AML-193 (cell line): ENCODE measurements around the gene BEST4.
"Not testable (repeated sequence)": the region's sequence is repeated elsewhere in the genome, so short reads cannot be mapped to it uniquely, and the experiment has no call there.

Source experiments
- DNase-seq, 2 experiments: peaks; one replicate each; lab custom pipeline; 2025; lab: John Stamatoyannopoulos, UW

BEST4 gene

GRCh38 chr1:44819608-44820327 lies 31.8 kb upstream of the BEST4 start:
- DNase-seq: peak; percentile 90 to 93

GRCh38 chr1:44819196-44819607 lies 31.2 kb upstream of the BEST4 start:
- DNase-seq: no peak

- DNase-seq: no peak
Observed at GRCh38 chr1:44817771-44818495, 30.0 kb upstream of the BEST4 start.

- DNase-seq: no peak
Observed at GRCh38 chr1:44817307-44817706, 29.3 kb upstream of the BEST4 start.

- not testable (repeated sequence) for DNase-seq
Observed at GRCh38 chr1:44815926-44816325, 28.0 kb upstream of the BEST4 start.

- no peak for DNase-seq
Observed at GRCh38 chr1:44812822-44813543, 25.0 kb upstream of the BEST4 start.

DNA sequence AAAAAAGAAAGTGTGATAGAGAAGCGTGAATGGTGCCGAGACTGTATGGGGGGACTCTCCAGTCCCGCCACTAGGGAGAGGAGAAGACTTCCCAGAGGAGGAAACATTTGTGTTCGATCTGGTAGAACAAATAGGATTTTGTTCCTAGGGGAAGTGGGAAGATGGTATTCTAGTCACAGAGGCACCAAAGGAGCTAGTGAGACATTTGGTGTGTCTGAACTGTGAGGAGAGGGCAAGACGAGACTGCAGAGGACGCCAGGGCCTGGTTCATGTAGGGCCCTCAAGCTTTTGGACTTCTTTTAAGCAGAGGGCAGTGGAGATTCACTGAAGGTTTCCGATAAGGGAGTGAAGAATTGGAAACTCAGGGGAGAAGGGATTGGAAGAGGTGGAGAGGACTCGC lies 23.3 kb upstream of the BEST4 start:
- no peak for DNase-seq

DNA sequence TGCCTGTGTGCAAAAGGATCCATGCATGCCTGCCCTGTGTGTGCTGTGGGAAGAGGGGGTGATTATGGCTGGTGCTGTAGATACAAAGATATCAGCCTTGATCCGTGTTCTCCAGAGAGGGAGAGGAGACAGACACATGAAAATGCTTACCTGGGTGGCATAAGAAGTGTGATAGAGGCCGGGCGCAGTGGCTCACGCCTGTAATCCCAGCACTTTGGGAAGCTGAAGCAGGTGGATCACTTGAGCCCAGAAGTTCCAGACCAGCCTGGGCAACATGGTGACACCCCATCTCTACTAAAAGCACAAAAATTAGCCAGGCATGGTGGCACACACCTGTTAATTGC lies 22.8 kb upstream of the BEST4 start:
- not testable (repeated sequence) for DNase-seq

DNA sequence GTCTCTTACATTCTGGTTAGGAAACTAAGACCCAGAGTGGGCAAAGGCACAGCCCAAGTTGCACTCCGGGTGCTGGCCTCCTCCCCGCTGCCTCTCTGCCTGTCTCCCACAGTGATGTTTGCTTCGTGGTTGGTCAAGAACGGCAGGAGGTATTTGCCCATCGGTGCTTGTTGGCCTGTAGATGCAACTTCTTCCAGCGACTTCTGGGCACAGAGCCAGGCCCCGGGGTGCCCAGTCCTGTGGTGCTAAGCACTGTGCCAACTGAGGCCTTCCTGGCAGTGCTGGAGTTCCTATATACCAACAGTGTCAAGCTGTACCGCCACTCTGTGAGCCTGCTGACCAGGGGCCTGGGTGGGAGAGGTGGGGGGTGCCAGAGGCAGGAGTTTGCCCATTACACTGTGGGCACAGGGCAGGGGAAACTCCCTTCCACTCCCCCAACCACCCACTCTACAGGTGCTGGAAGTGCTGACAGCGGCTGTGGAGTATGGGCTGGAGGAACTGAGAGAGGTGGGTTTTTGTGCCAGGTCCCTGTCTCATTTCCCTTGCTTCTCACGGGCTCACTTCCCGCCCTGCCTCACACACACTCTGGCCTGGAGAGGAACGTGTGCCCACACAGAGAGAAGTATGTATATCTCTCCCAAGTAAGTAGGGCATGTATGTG lies 22.3 kb upstream of the BEST4 start:
- peak; percentile 53 to 70 for DNase-seq

GRCh38 chr1:44808938-44809917 lies 21.3 kb upstream of the BEST4 start:
- peak; percentile 90 to 91 for DNase-seq

DNA sequence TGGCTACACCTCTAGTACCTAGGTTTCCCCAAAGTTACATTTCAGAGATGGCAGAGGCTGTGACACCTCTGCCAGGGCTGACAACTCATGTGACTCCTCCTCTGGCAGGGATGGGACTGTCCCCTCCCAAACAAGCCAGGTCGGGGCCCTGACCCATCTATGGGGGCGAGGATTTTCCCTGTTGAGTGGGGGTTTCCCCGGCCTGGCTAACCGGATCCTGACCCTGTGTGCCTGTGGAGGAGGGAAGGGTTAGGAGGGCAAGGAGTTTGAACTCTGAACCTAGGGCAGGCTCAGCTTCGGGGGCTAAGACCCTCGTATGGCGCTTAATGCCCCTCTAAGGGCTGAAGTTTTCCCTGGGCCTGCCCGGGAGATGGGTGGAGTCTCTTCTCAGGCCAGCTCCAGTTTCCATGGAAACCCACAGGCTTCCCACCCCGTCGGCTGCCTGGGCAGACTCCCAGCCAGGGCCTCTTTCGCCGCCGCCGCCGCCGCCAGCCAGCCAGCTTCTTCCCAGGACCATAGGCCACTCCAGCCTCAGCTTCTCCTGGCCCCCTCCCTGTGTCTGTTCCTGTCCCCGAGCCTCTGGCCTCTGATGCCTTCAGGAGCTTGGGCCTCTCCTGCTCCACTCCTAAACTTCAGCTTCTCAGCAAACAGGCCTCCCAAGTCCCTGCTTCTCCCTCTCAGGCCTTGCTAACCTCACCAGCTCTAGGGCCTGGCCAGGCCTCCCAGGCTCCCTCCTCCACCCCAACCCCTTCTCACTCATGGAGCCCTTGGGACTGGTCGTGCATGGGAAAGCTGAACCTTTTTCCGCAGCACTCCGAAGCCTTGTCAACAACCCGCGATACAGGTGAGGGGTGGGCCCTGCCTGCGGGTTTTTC lies 20.3 kb upstream of the BEST4 start, which contains the start of gene BTBD19:
Gene BTBD19, plus strand, starts transcription at position 461 of the 875 bp plus-strand sequence. Its CDS starts 298 bp downstream, at position 759.
- no peak for DNase-seq

- peak; percentile 85 to 89 for DNase-seq
Observed at GRCh38 chr1:44807364-44808062, 19.5 kb upstream of the BEST4 start.

DNA sequence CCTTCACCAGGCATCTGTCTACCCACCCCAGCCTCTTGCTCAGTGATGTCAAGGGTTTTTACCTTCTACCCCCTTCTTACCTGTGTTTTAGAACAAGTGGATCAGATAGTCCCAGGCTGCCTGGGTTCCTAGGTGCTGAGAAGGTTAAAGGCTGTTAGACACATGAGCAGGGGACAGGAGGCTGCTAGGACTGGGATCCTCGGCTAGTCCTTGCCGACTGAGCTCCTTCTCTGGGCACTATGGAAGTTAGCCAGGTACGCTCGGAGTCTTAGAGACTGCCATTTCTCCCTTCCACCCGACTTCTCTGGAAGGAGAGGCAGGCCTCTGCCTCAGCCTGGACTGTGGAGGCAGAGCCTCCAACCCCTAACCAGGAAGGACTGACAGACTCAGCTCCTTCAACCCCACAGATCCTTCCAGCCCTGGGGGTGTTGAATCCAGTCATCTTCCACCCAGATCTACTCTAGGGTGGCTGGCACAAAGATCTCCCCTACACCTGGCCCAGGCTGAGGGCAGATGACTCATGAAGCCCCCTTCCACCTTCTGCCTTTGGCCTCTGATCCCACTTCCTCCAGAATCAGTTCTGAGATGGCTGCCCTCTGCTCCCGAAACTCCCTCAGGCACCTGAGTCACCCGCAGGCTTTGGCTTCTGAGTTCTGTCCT lies 18.9 kb upstream of the BEST4 start, which contains the start of gene DYNLT4:
Gene DYNLT4, minus strand, starts transcription at position 648 of the 660 bp plus-strand sequence. CDS start 683 bp downstream, outside the sequence.
- DNase-seq: no peak

- no peak for DNase-seq
Observed at GRCh38 chr1:44806025-44806703, 18.2 kb upstream of the BEST4 start.

DNA sequence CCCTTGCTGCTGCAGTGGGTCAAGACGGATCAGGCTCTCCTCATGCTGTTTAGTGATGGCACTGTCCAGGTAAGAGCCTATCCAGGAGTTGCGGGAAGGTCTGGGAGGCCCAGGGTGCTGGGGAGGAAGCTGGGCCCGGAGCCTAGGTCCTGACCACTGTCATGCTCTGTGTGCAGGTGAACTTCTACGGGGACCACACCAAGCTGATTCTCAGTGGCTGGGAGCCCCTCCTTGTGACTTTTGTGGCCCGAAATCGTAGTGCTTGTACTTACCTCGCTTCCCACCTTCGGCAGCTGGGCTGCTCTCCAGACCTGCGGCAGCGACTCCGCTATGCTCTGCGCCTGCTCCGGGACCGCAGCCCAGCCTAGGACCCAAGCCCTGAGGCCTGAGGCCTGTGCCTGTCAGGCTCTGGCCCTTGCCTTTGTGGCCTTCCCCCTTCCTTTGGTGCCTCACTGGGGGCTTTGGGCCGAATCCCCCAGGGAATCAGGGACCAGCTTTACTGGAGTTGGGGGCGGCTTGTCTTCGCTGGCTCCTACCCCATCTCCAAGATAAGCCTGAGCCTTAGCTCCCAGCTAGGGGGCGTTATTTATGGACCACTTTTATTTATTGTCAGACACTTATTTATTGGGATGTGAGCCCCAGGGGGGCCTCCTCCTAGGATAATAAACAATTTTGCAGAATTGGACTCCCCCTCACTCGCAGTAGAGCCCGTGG lies 17.5 kb upstream of the BEST4 start:
- DNase-seq: no peak

DNA sequence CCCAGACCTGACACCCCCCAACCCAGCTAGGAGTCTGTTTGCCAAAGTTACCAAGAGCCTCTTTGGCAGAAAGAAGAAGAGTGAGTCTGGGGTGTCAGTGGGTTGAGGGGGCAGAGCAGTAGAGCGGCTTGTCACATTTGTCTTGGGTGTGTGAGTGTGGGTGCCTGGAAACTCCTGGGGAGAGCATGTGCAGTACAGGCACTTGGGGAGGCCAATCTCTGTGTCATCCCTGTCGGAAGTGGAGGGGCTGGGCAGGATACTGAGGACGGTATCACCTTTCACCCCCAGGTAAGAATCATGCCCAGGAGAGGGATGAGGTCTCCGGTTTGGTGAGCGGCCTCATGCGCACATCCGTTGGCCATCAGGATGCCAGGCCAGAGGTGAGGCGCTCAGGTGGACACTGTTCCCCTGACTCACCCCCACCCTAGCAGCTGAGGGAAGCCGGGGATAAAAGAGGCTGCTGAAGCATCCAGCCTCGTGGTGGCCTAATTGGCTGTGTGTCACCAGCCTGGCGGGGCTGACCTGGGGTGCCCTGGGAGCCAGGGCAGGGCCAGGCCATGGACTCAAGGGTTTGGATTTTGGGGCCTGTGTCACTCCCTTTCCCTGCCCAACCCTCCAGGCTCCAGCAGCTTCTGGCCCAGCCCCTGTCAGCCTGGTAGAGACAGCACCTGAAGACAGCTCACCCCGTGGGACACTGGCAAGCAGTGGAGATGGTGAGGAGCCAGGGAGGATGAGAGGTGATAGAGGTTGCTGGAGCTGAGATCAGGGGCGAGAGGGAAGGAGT lies 15.5 kb upstream of the BEST4 start:
- no peak for DNase-seq

- DNase-seq: no peak
Observed at GRCh38 chr1:44803062-44803311, 15.0 kb upstream of the BEST4 start.
